Activated T-helper 1 cell treated with anti-CD3 and anti-CD28 coated beads, Interleukin-12 subunit alpha, Interleukin-12 subunit beta, Interleukin-2, Interleukin-4 antibody, amounts not matched to agents 30 ng/mL and 10 ng/mL and 1 ng/mL, durations not matched to agents 14 hours and 24 hours and 36 hours (primary cell): Measurements from ENCODE around the gene KCTD17. TPM values are rescaled to one million over a fixed set of nuclear protein-coding genes. Genes with fewer than 3 reads are reported as not detected.

Source experiments
- DNase-seq: peaks from one replicate; pipeline ENCODE4 v3.0.0; 2021; ENCODE audit warnings: low spot score
- H3K27ac Mint-ChIP-seq: one replicate; pipeline ENCODE4 v1.8.0; 2021; ENCODE audit warnings: mild to moderate bottlenecking, mixed read lengths
- H3K27me3 Mint-ChIP-seq: one replicate; pipeline ENCODE4 v1.8.0; 2022; ENCODE audit warnings: mild to moderate bottlenecking, moderate library complexity, mixed read lengths; ENCODE audit not compliant: insufficient read depth
- H3K36me3 Mint-ChIP-seq: one replicate; pipeline ENCODE4 v1.8.0; 2021; ENCODE audit warnings: low read depth, mixed read lengths
- H3K4me1 Mint-ChIP-seq: one replicate; pipeline ENCODE4 v1.8.0; 2021; ENCODE audit warnings: low read depth, mixed read lengths
- H3K4me3 Mint-ChIP-seq: one replicate; pipeline ENCODE4 v1.8.0; 2021; ENCODE audit warnings: mild to moderate bottlenecking, moderate library complexity, mixed read lengths
- H3K9me3 Mint-ChIP-seq: one replicate; pipeline ENCODE4 v1.8.0; 2021; ENCODE audit warnings: mixed read lengths
- intact Hi-C: fragments of 100-400 bp; cut with micrococcal nuclease; formaldehyde crosslinking; loops from one replicate; pipeline ENCODE4 v1.15.1; 2024
- total RNA-seq: library from RNA; stranded (reverse); gene quantifications from 2 replicates; pipeline ENCODE4 v1.2.3, GENCODE V29; 2022

Gene KCTD17
- total RNA-seq, 1 donor from 2014 or later = 68.1 TPM

- no peaks in the 10 kb centered on the region for H3K9me3 Mint-ChIP-seq
- intact Hi-C loops = no loop called here
- no peaks in the 10 kb centered on the region for H3K36me3 Mint-ChIP-seq
- peaks cover 2% of the 10 kb centered on the region for H3K27me3 Mint-ChIP-seq
- H3K4me3 Mint-ChIP-seq = no peak overlapping the region
- peaks cover 2% of the 10 kb centered on the region for H3K4me1 Mint-ChIP-seq
- no peak for DNase-seq
- no peak overlapping the region for H3K27ac Mint-ChIP-seq
Observed at GRCh38 chr22:37014835-37015586, 36.5 kb upstream of the KCTD17 start.

- intact Hi-C loops = no loop called here
- H3K4me1 Mint-ChIP-seq = peaks cover 7% of the 10 kb centered on the region
- H3K27me3 Mint-ChIP-seq = peaks cover 2% of the 10 kb centered on the region
- no peak overlapping the region for H3K27ac Mint-ChIP-seq
- DNase-seq = no peak
- H3K4me3 Mint-ChIP-seq = no peak overlapping the region
- no peaks in the 10 kb centered on the region for H3K9me3 Mint-ChIP-seq
- H3K36me3 Mint-ChIP-seq = no peaks in the 10 kb centered on the region
Observed at GRCh38 chr22:37015587-37015878, 36.0 kb upstream of the KCTD17 start.

DNA sequence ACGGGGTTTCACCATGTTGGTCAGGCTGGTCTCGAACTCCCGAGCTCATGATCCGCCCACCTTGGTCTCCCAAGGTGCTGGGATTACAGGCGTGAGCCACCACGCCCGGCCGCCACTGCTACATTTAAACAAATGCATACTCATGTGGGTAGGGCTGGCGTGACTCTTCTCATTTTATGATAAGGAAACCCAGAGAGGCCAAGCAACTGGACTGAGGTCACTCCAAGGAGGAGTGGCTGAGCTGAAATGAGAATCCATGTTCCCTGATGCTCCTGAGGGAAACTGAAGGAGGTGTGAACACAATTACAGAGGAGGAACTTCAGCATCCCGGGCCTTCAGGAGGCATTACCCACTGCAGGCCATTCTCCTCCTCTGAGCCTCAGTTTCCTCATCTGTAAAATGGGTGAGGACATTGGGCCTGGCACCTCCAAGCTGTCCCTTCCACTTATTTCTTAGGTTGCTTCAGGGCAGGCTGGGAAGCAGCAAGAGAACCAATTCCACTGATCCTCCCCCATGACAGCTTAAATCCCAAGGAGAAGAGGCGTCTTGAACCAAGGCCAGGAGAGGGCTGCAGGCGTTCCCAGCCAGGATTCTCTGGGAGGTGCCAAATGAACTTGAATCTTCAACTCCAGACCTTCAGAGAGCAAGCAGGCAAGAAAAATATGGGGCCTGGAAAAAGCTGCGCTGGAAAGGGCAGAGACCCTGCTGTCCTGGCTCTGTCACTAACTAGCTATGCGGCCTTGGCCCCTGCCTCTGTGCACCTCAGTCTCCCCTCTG, 35.2 kb upstream of the KCTD17 start:
- Mint-ChIP-seq H3K36me3 (no peaks in the 10 kb centered on the region), H3K9me3 (no peaks in the 10 kb centered on the region), H3K27ac (no peak overlapping the region), H3K4me1 (peaks cover 8% of the 10 kb centered on the region), H3K27me3 (no peaks in the 10 kb centered on the region), H3K4me3 (no peak overlapping the region)
- no peak for DNase-seq
- intact Hi-C loops = no loop called here

GRCh38 chr22:37017356-37017755, 34.2 kb upstream of the KCTD17 start:
- H3K4me1 Mint-ChIP-seq = peaks cover 16% of the 10 kb centered on the region
- H3K4me3 Mint-ChIP-seq = peak overlapping the region; percentile 11
- no peaks in the 10 kb centered on the region for H3K9me3 Mint-ChIP-seq
- no peak for DNase-seq
- peak overlapping the region; percentile 55 for H3K27ac Mint-ChIP-seq
- intact Hi-C loops = no loop called here
- no peaks in the 10 kb centered on the region for H3K27me3 Mint-ChIP-seq
- peaks cover 2% of the 10 kb centered on the region for H3K36me3 Mint-ChIP-seq

GRCh38 chr22:37018086-37018814, 33.3 kb upstream of the KCTD17 start:
- intact Hi-C loops = no loop called here

DNA sequence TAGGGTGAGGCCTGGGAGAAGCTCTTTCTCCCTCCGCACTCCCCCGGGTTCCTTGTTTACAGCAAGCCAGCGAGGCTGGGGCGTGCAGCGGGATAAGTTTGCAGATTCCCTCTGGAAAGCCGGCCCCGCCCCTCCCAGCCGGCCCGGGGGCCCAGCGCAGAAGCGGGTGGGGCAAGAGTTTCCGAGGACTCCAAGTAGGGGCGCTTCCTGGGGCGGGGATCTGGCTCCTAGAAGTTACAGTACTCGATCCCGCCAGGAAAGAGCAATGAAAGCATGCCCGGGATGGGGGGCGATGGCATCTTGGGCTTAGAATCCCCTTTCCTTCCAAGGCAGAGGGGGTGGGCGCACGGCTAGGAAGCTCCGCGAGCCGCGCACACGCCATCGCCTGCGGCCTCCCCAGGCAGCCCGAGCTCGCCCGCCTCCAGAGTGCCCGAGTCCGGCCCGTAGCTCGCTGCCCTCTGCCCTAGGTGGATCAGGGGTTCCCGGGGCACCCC, 32.7 kb upstream of the KCTD17 start:
- Mint-ChIP-seq H3K9me3 (no peaks in the 10 kb centered on the region), H3K27ac (peak overlapping the region; percentile 55), H3K27me3 (no peaks in the 10 kb centered on the region), H3K4me1 (peaks cover 16% of the 10 kb centered on the region), H3K36me3 (peaks cover 2% of the 10 kb centered on the region), H3K4me3 (peak overlapping the region; percentile 87)
- no peak for DNase-seq
- intact Hi-C loops = loop anchor here (1.0 kb wide), 1 partner anchor 41 kb away; no protein-coding TSS in a partner anchor

More at GRCh38 chr22:37018086-37018814, 33.3 kb upstream of the KCTD17 start:
- no peaks in the 10 kb centered on the region for H3K27me3 Mint-ChIP-seq
- DNase-seq = no peak
- peak overlapping the region; percentile 87 for H3K4me3 Mint-ChIP-seq
- peaks cover 2% of the 10 kb centered on the region for H3K36me3 Mint-ChIP-seq
- H3K4me1 Mint-ChIP-seq = peaks cover 16% of the 10 kb centered on the region
- H3K9me3 Mint-ChIP-seq = no peaks in the 10 kb centered on the region
- peak overlapping the region; percentile 55 for H3K27ac Mint-ChIP-seq

DNA sequence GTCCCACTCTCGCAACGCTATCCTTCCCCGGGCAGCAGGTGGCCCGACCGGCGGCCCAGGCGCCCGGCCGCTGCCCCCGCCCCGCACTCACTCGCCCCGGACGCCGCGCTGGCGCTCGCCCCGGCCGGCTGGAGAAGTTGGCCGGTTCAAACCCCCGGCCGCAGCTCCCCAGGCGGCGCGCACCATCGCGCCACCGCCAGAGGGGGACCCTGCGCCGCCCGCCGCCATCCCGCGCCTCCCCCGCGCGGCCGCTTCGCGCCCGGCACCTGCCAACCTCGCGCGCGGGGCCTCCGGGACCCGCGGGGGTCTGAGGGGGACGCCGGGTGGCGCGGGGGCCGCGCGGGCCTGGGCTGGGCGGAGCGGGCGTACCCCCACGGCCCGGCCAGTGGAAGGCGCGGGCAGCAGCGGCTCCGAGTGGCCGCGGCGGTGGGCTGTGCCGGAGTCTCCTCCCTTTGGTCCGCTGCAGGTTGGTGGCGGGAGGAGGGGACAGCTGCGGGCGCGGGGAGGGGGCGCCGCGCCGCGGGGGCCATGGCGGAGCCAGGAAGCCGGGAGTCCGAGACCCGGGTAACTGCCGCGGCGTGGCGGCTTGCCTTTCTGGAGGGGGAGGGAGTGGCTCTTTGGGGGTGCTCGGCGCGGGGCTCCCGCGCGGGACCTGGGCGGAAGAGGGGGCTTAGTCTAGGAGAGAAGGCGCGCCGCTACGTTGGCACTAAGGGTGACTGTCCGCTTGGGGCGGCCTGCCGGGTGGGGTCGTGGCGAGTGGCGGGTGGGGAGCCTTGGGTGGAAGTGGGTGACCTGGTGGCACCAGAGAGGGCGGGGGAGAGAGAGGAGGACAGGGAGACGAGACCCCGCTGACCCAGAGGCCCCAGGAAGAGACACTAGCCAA, 32.0 kb upstream of the KCTD17 start, which contains the start of the genes MPST and TST:
MPST (plus strand) TSS at position 434 of the 883 bp plus-strand sequence; CDS start at position 529, 95 bp downstream.
TST (minus strand) TSS at position 139 of the 883 bp plus-strand sequence. CDS start 715 bp downstream, outside the sequence.
- peaks cover 16% of the 10 kb centered on the region for H3K4me1 Mint-ChIP-seq
- peaks cover 2% of the 10 kb centered on the region for H3K36me3 Mint-ChIP-seq
- peak within 1 kb of the TSS; percentile 90 for H3K4me3 Mint-ChIP-seq
- intact Hi-C loops = loop anchor here (1.0 kb wide), 2 partner anchors 41 to 180 kb away; no protein-coding TSS in a partner anchor
- no peaks in the 10 kb centered on the region for H3K27me3 Mint-ChIP-seq
- no peaks in the 10 kb centered on the region for H3K9me3 Mint-ChIP-seq
- peak; percentile 53 for DNase-seq
- H3K27ac Mint-ChIP-seq = peak within 1 kb of the TSS; percentile 74

GRCh38 chr22:37020192-37020479, 31.4 kb upstream of the KCTD17 start:
- intact Hi-C loops = loop anchor here (1.0 kb wide), 1 partner anchor 179 kb away; no protein-coding TSS in a partner anchor
- H3K4me3 Mint-ChIP-seq = peak overlapping the region; percentile 90
- peaks cover 16% of the 10 kb centered on the region for H3K4me1 Mint-ChIP-seq
- no peaks in the 10 kb centered on the region for H3K27me3 Mint-ChIP-seq
- H3K36me3 Mint-ChIP-seq = peaks cover 6% of the 10 kb centered on the region
- H3K9me3 Mint-ChIP-seq = no peaks in the 10 kb centered on the region
- H3K27ac Mint-ChIP-seq = peak overlapping the region; percentile 74
- no peak for DNase-seq

DNA sequence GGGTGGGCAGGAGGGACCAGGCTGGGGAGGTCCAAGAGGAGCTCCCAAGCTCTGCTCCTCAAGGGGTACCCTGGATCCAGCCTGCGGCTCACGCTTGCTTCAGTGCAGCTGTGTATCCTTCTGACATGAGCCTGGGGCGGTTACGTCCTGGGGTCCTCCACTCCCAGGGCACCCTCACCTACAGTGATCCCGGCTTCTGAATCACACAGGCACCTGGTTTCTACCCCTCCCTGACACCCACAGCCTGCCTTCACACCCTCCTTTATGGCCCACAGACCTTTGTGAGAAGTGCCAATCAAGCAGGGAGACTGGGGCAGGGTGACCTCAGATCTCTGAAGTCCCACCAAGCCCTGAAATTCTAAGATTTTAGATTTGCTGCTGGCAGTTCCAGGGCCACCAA, 30.5 kb upstream of the KCTD17 start:
- Mint-ChIP-seq H3K27me3 (no peaks in the 10 kb centered on the region), H3K27ac (no peak overlapping the region), H3K4me3 (no peak overlapping the region), H3K4me1 (peaks cover 16% of the 10 kb centered on the region), H3K9me3 (no peaks in the 10 kb centered on the region), H3K36me3 (peaks cover 7% of the 10 kb centered on the region)
- intact Hi-C loops = no loop called here
- no peak for DNase-seq

DNA sequence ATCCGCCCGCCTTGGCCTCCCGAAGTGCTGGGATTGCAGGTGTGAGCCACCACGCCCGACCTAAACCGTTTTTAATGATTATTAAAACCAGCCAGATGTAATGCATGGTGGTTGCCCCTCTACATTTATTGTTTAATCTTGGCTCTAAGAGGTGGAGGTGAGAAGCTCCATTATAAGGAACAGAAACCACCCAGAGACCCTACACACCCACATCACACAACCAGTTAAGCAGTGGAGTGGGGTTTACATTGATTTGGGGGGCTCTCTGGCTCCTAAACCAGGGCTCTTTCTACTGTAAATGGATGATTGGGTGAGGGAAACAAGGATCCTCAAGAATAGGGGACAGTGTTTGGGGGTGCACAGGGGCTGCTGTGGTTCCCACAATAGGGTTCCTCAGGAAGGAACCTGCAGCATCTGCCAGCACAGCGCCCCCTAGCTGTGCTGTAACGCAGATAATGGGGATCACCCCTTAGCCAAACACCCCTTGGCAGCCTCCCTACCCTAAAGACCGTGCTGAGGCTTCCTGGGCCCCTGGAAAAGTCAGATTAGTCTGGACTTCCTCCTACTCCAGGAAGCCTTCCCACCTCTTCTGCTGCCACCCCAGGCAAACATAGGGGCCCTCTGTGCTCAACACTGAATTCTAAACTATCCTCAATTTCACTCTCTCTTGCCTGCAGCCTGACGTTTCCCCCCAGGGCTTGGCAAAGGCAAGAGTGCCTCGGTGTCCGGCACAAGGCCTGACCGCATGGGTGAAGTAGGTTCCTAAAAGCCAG, 29.6 kb upstream of the KCTD17 start:
- Mint-ChIP-seq H3K4me3 (peak overlapping the region; percentile 80), H3K36me3 (peaks cover 7% of the 10 kb centered on the region)

DNA sequence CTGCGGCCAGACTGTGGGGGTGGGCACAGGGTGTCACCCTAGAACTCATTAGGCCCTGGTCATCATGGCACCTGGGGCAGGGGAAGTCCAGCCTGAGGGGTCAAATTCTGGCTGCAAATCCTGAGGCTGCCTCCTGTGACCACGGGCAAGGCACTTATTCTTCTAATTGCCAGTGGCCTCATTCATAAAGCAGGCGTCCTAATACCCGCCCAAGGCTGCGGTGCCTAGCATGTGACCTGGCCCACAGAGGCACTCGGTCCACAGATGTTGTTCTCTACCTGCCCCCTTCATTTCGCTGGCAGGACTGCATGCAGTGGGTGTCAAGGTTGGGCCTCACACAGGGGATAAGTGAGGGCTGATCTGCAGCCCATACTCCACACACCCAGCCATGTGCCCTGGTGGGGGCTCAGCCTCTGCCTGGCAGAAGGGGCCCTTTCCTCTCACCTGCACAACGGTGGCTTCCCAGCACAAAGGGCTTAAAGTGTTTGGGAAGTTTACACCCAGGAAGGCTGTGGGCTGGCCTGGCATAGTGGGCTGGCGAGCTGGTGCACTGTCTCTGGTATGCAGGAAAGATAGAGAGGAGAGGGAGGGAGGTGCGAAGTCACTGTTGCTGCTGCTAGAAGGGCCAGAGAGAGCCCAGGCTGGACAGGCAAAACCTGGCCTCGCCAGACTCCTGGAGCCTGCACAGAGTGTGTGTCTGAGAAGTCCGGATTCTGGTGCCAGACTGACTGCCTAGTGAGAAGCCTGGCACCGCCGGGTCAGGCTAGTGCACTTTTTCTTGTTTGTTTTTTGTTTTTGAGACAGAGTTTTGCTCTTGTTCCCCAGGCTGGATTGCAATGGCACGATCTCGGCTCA, 28.8 kb upstream of the KCTD17 start:
- intact Hi-C loops = no loop called here
- Mint-ChIP-seq H3K4me1 (peaks cover 16% of the 10 kb centered on the region), H3K36me3 (peaks cover 7% of the 10 kb centered on the region), H3K9me3 (no peaks in the 10 kb centered on the region), H3K27ac (no peak overlapping the region), H3K27me3 (no peaks in the 10 kb centered on the region), H3K4me3 (no peak overlapping the region)
- DNase-seq = no peak

More for the DNA sequence above, 29.6 kb upstream of the KCTD17 start:
- no peaks in the 10 kb centered on the region for H3K27me3 Mint-ChIP-seq
- H3K9me3 Mint-ChIP-seq = no peaks in the 10 kb centered on the region
- intact Hi-C loops = no loop called here
- peak; percentile 44 for DNase-seq
- peak overlapping the region; percentile 70 for H3K27ac Mint-ChIP-seq
- H3K4me1 Mint-ChIP-seq = peaks cover 16% of the 10 kb centered on the region
